Iris pigment epithelial cell (primary cell): ENCODE results near the gene MFAP3L.
"Not testable (repeated sequence)": the region's sequence is repeated elsewhere in the genome, so short reads cannot be mapped to it uniquely, and the experiment has no call there.

Experiments used
- DNase-seq: peaks from one replicate; pipeline ENCODE4 v3.0.0-alpha.2; 2011; ENCODE audit warnings: low read depth

MFAP3L gene

GRCh38 chr4:170026253-170027021 lies at the start of gene MFAP3L:
TSS of gene MFAP3L (minus strand) at chr4:170026395. CDS start at chr4:170005877, 20,518 bp downstream.
- peak; percentile 93 for DNase-seq

- DNase-seq, result no peak
Measured at GRCh38 chr4:170071196-170071595, 45.0 kb upstream of the MFAP3L start.

- DNase-seq, result no peak
Measured at GRCh38 chr4:170068438-170069128, 42.4 kb upstream of the MFAP3L start.

DNA sequence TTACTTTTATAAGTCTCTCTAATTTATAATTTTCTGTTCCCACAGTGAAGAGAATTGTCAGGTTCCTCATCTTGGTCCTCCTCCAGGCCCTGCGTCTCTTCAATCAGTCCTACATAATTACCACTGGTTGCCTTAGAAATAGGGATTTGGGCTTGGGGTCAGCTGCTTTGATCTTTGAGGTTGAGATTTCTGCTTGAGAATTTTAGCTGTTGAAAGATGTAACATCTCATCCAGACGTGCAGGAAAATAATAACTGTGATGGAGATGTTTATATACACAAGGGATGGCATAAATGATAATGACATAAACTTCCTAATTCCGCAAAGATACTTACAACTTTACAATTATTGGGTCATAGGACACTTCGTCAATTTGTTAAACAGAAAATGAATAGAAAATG lies 33.2 kb upstream of the MFAP3L start:
- no peak for DNase-seq

DNA sequence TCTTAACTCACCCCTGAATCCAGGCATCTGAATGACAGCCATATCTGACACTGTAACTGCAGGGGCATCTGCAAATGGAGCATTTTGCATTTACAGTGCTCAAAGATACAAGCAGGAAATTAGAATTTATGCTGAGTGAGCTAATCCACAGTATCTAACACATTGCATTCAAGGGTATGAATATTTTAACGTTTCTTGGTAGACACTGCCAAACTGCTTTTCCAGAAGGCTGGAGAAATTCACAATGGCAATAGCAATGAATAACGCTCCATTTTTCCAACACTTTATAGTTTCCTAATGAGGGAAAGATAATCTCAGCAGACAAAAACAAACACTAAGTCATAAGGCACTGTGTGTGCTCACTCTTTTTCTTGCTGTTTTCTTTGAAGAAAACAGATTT lies 32.6 kb upstream of the MFAP3L start:
- DNase-seq, result no peak

DNA sequence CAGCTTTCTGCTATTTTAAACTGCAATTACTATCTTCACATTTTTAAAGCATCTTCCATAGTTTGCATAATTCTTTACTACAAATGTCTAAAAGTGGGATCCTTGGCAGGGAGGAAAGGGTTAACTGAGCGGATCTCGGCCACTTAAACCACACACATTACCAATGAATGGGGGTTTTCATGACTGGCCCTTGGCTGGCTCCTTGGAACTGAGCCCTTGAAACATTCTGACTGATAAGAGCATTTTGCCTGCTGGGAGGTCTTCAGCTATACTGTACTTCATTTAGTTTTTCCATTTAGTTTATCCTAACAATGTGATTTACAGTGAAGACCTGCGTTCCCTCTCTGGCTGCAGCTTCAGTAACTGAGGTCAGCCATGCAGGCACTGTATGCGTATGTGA lies 31.7 kb upstream of the MFAP3L start:
- DNase-seq, result no peak

- no peak for DNase-seq
Measured at GRCh38 chr4:170052919-170053318, 26.7 kb upstream of the MFAP3L start.

- no peak for DNase-seq
Measured at GRCh38 chr4:170051402-170051801, 25.2 kb upstream of the MFAP3L start.

DNA sequence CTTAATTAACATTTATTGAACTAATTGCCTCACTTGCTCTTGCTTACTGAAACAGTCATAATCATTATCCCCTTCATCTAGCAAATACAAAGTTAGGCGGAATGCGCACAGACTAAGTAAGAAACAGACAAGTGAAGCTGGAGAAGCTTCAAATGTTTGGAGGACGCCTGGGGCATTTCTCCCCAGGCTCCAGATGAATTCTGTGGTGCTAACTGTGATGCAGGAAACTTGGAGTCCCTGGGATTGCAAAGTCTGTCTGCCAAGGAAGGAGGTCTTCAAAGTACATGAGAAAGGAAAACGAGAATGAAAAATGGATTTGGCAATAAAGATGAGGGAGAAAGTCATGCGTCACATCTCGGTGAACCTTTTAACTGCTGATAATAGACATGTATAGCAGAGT lies 23.6 kb upstream of the MFAP3L start:
- no peak for DNase-seq

- DNase-seq, result peak; percentile 66
Measured at GRCh38 chr4:170047771-170048354, 21.7 kb upstream of the MFAP3L start.

GRCh38 chr4:170046156-170046555 lies 20.0 kb upstream of the MFAP3L start:
- not testable (repeated sequence) for DNase-seq

- no peak for DNase-seq
Measured at GRCh38 chr4:170040031-170040680, 14.0 kb upstream of the MFAP3L start.

GRCh38 chr4:170038769-170039168 lies 12.6 kb upstream of the MFAP3L start:
- no peak for DNase-seq

- no peak for DNase-seq
Measured at GRCh38 chr4:170038232-170038631, 12.0 kb upstream of the MFAP3L start.

GRCh38 chr4:170037481-170037880 lies 11.3 kb upstream of the MFAP3L start:
- no peak for DNase-seq

GRCh38 chr4:170035845-170036244 lies 9.7 kb upstream of the MFAP3L start:
- DNase-seq, result no peak

GRCh38 chr4:170035231-170035630 lies 9.0 kb upstream of the MFAP3L start:
- DNase-seq, result no peak

GRCh38 chr4:170033999-170034398 lies 7.8 kb upstream of the MFAP3L start:
- no peak for DNase-seq

DNA sequence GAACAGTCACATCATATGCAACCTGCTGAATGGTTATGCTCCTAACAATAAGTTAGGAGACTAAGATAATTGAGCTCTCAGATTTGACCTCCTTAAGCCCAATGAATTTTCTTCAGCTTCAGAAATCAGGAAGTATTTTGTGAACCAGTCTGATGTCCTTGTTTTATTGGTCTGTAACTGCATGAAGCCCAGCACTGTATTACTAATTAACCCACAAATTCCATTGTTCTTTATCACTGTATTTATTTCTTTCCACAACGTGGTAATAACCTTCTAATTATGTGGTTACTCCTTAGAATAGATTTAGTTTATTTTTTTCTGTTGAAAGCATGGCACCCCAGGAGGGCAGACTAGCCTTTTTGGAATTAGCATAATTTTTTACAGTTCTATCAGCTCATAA lies 3.9 kb upstream of the MFAP3L start:
- no peak for DNase-seq

DNA sequence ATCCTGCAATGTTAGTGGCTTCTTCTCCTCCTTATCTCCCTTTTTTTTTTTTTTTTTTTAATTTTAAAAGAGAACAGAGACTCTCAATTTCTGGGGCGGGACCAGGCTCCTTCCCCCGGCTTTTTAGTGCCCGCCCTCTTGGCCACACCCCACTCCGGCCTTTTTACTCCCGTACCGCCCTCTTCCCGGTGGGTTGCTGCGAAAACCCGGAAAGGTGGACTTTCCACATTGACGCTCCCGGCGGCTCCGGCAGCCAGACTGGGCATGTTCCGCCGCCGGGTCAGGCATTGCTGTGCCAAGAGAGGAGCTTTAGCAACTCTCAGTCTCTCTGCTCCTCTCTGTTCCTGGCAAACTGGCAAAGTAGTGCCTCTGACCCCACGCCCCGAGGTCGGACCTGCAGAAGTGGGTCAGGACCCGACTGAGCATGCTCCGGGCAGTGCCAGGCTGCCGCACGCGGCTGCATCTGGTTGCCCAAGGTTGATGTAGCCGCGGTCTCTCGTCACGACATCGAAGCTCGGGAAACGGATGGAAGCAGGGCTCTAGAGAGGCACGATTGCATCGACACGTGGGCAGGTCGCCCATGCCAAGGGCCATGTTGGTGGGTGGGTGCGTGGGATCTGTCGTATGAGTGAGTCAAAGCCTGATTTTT lies 1.1 kb upstream of the MFAP3L start:
- peak; percentile 99 for DNase-seq

GRCh38 chr4:170025523-170026252 lies 507 bp downstream of the MFAP3L start:
- DNase-seq, result no peak
